ENCODE measurements around the gene PLBD1.

Gene PLBD1

GRCh38 chr12:14578646-14579045, 11.0 kb upstream of the PLBD1 start:
- no peak for DNase-seq
- TF ChIP-seq POLR2A (IDR thresholded peaks at IDR 0.05; ENCODE audit: low read length) (no peak), GATA1 (IDR thresholded peaks at IDR 0.05; ENCODE audit: low read depth, low read length) (no peak)

- TF ChIP-seq GATA1 (IDR thresholded peaks at IDR 0.05; ENCODE audit: low read depth, low read length), result no peak
- TF ChIP-seq POLR2A (IDR thresholded peaks at IDR 0.05; ENCODE audit: low read length), result no peak
- DNase-seq, result no peak
These were observed 9.7 kb upstream of the PLBD1 start for GRCh38 chr12:14577344-14577743.

- TF ChIP-seq POLR2A (IDR thresholded peaks at IDR 0.05; ENCODE audit: low read length) (no peak), GATA1 (IDR thresholded peaks at IDR 0.05; ENCODE audit: low read depth, low read length) (no peak)
- DNase-seq, result no peak
These were observed 9.2 kb upstream of the PLBD1 start for GRCh38 chr12:14576896-14577295.

GRCh38 chr12:14575585-14575984, 7.9 kb upstream of the PLBD1 start:
- no peak for DNase-seq
- TF ChIP-seq GATA1 (IDR thresholded peaks at IDR 0.05; ENCODE audit: low read depth, low read length), result no peak
- no peak for TF ChIP-seq POLR2A (IDR thresholded peaks at IDR 0.05; ENCODE audit: low read length)

- TF ChIP-seq GATA1 (IDR thresholded peaks at IDR 0.05; ENCODE audit: low read depth, low read length) (no peak), POLR2A (IDR thresholded peaks at IDR 0.05; ENCODE audit: low read length) (no peak)
- DNase-seq, result no peak
These were observed 5.4 kb upstream of the PLBD1 start for GRCh38 chr12:14573118-14573517.

- TF ChIP-seq GATA1 (IDR thresholded peaks at IDR 0.05; ENCODE audit: low read depth, low read length) (no peak), POLR2A (IDR thresholded peaks at IDR 0.05; ENCODE audit: low read length) (no peak)
- no peak for DNase-seq
These were observed 4.7 kb upstream of the PLBD1 start for GRCh38 chr12:14572401-14572800.

GRCh38 chr12:14571779-14572178, 4.1 kb upstream of the PLBD1 start:
- TF ChIP-seq GATA1 (IDR thresholded peaks at IDR 0.05; ENCODE audit: low read depth, low read length) (no peak), POLR2A (IDR thresholded peaks at IDR 0.05; ENCODE audit: low read length) (no peak)
- no peak for DNase-seq

GRCh38 chr12:14570231-14570630, 2.5 kb upstream of the PLBD1 start:
- DNase-seq, result no peak

GRCh38 chr12:14564336-14564959, 3.2 kb downstream of the PLBD1 start:
- TF ChIP-seq POLR2A (IDR thresholded peaks at IDR 0.05; ENCODE audit: low read length), result no peak
- TF ChIP-seq GATA1 (IDR thresholded peaks at IDR 0.05; ENCODE audit: low read depth, low read length), result no peak
- no peak for DNase-seq

More at GRCh38 chr12:14570231-14570630, 2.5 kb upstream of the PLBD1 start:
- TF ChIP-seq POLR2A (IDR thresholded peaks at IDR 0.05; ENCODE audit: low read length), result no peak
- no peak for TF ChIP-seq GATA1 (IDR thresholded peaks at IDR 0.05; ENCODE audit: low read depth, low read length)

- no peak for DNase-seq
- TF ChIP-seq POLR2A (IDR thresholded peaks at IDR 0.05; ENCODE audit: low read length) (no peak), GATA1 (IDR thresholded peaks at IDR 0.05; ENCODE audit: low read depth, low read length) (no peak)
These were observed 4.6 kb downstream of the PLBD1 start for GRCh38 chr12:14563046-14563445.

GRCh38 chr12:14562279-14562678, 5.4 kb downstream of the PLBD1 start:
- no peak for DNase-seq
- no peak for TF ChIP-seq GATA1 (IDR thresholded peaks at IDR 0.05; ENCODE audit: low read depth, low read length)

- TF ChIP-seq POLR2A (IDR thresholded peaks at IDR 0.05; ENCODE audit: low read length) (no peak), GATA1 (IDR thresholded peaks at IDR 0.05; ENCODE audit: low read depth, low read length) (no peak)
- DNase-seq, result no peak
These were observed 5.9 kb downstream of the PLBD1 start for GRCh38 chr12:14561677-14562238.

- TF ChIP-seq POLR2A (IDR thresholded peaks at IDR 0.05; ENCODE audit: low read length), result no peak
- TF ChIP-seq GATA1 (IDR thresholded peaks at IDR 0.05; ENCODE audit: low read depth, low read length), result no peak
- DNase-seq, result no peak
These were observed 6.6 kb downstream of the PLBD1 start for GRCh38 chr12:14560904-14561574.

GRCh38 chr12:14558473-14558959, 9.2 kb downstream of the PLBD1 start:
- DNase-seq, result no peak
- TF ChIP-seq POLR2A (IDR thresholded peaks at IDR 0.05; ENCODE audit: low read length) (no peak), GATA1 (IDR thresholded peaks at IDR 0.05; ENCODE audit: low read depth, low read length) (no peak)

GRCh38 chr12:14557966-14558365, 9.7 kb downstream of the PLBD1 start:
- no peak for DNase-seq
- TF ChIP-seq GATA1 (IDR thresholded peaks at IDR 0.05; ENCODE audit: low read depth, low read length), result no peak
- no peak for TF ChIP-seq POLR2A (IDR thresholded peaks at IDR 0.05; ENCODE audit: low read length)
